ENCODE results near the gene RWDD4.

GRCh38 chr4:183638436-183638835, 20.5 kb downstream of the RWDD4 start:
- no peak for TF ChIP-seq POLR2A (IDR thresholded peaks at IDR 0.05; ENCODE audit: low read length)
- TF ChIP-seq GATA1 (IDR thresholded peaks at IDR 0.05; ENCODE audit: low read depth, low read length), result no peak

Data from erythroblast (primary cell).